Hypothalamus (tissue), 51 donors: ENCODE results near the gene CDS2.

Experiments used
- DNase-seq, 51 donors: peaks; one replicate each; lab custom pipeline; 2025; lab: John Stamatoyannopoulos, UW

Gene CDS2

DNA sequence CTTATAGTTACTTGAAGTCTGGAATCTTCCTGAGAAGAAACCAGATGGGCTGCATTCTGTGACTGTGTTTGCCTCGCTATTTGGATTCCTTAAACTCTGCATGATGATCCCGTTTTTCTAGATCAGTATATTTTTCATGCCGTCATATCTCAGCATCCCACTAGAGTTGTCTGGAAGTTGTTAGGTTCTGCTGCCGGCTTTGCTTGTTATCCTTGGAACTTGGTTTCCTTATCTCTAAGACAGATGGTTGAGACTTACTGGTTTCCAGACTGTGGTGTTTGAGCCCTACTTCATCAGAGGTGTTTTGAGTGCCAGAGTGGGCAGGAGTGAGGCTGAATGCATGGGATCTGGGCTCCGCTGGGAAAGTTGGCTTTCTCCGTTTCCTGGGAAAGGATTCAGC, 50.3 kb downstream of the CDS2 start:
- DNase-seq, result no peak

GRCh38 chr20:5178046-5178445, 51.2 kb downstream of the CDS2 start:
- DNase-seq, result no peak

DNA sequence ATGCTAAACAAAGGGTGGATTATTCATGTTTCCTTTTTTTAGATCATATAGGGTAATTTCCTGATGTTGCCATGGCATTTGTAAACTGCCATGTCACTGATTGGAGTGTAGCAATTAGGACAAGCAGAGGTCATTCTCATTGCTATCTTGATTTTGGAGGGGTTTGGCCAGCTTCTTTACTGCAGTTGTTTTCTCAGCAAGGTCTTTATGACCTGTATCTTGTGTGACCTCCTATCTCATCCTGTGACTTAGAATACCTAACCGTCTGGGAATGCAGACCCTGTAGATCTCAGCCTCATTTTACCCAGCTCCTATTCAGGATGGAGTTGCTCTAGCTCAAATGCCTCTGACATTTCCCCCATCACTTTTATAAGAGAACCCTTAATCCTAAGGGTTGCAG, 53.6 kb downstream of the CDS2 start:
- no peak for DNase-seq

- no peak for DNase-seq
Measured at GRCh38 chr20:5180933-5181332, 54.1 kb downstream of the CDS2 start.

DNA sequence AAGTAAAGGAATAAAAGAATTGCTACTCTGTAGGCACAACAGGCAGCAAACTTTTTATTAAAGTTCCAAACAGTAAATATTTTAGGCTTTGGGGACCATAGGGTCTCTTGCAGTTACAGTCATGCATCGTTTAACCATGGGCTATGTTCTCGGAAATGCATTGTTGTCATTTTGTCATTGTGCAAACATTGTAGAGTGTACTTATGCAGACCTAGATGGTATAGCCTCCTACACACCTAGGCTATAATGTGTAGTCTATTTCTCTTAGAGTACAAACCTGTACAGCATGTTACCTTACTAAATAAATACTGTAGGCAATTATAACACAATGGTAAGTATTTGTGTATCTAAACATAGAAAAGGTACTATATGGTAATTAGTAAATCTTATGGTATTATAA, 54.7 kb downstream of the CDS2 start:
- no peak for DNase-seq

DNA sequence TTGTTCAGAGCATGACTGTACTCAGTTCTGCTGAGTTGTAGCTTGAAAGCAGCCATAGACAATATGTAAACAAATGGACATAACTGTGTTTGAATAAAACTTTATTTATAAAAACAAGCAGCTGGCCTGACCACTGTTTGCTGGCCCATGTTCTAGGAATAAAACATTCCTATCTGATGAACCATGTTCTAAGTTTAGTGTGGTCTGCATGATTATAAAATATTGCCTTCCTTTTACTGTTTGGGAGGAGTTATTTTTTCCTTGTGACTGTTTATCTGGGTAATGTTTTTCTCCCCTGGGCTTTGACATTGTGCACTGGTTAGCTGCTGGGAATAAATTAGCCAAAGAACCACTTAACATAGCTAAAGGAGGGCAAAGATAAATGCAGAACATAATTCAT, 55.1 kb downstream of the CDS2 start:
- DNase-seq, result no peak

- no peak for DNase-seq
Measured at GRCh38 chr20:5182615-5183254, 55.9 kb downstream of the CDS2 start.

DNA sequence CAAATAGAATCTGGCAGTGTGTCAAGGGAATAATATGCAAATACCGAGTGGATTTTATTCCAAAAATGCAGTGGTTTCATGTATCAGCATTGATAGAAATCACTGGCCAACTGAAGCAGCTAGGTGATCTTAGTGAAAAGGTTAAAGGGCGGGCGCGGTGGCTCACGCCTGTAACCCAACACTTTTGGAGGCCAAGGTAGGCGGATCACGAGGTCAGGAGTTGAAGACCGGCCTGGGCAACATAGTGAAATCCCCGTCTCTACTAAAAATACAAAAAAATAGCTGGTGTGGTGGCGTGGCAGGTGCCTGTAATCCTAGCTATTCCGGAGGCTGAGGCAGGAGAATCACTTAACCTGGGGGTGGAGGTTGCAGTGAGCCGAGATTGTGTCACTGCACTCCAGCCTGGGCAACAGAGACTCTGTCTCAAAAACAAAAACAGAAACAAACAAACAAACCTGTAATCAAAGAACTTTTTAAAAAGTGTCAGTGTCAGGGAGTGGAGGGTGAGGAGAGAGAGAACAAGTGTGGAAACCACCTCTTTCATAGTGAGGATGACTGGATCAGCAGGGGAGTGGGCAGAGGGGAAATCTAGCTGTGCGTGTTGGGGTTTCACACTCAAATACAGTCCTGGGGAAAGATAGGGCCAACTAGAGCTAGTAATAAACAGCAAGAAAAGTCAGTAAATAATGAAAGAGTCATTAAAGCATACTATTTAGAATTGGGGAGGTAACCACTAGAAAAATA, 57.1 kb downstream of the CDS2 start:
- no peak for DNase-seq

GRCh38 chr20:5184684-5185083, 57.9 kb downstream of the CDS2 start:
- no peak for DNase-seq

DNA sequence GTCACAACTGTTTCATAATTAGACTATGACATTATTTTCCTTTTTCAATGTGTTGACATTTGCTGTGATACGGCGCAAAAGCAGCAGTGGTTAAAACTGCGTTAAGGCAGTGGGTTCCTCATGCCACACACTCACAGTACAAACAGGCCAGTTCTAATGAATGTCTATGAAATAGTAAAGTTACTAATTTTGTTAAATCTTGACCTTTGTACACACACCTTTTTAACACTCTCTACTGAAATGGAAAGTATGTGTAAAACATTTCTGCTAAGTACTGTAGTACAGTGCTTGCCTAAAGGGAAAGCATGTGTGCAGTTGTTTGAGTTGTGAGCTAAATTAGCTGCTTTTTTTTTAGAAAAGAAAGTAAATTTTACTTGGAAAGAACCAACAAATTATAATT, 60.3 kb downstream of the CDS2 start:
- DNase-seq, result no peak

GRCh38 chr20:5188736-5189135, 61.9 kb downstream of the CDS2 start:
- no peak for DNase-seq

GRCh38 chr20:5189917-5190316, 63.1 kb downstream of the CDS2 start:
- no peak for DNase-seq

GRCh38 chr20:5190444-5190843, 63.6 kb downstream of the CDS2 start:
- no peak for DNase-seq

GRCh38 chr20:5191829-5192569, 65.2 kb downstream of the CDS2 start:
- peak in 25 of 51 donors; percentile 7 to 86 (median 38) for DNase-seq

DNA sequence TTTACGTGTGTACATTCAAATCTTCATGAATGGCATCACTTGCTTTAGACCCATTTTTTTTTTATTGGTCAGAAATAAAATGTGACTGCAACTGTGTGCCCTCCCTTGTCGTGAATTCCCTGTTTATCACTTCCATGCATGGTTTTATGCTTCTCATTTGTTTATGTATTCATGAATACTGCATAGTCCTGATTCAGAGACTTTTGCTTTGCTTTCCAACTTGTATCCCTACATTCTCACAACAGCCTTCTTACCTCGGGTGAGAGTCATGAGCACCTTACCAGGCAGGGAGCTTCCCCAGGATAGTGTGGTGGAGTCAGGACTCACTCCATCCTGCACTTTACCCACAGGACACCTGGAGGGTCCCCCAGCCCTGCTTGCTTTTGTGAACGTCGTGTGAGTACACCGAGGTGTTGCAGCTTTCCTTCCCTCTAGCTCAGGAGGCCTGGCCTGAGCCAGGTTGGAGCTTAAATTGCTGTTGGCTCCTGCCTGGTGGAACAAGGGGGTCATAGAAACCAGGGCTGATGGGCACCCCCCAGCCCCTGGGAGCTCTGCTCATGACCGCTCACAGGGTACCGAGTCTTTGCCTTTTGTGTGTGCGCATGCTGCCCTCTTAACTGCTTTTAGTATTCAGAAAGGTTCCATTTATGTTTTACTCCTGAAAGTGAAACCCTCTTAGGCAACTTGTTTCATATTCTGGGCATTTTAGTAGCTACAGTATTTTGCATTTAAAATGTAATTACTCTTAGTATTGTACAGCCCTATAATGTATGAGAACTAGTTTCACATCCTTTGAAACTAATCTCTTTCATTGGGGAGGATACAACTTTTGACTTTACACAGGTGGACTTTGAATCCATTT, 66.0 kb downstream of the CDS2 start:
- DNase-seq, result no peak

- DNase-seq, result no peak
Measured at GRCh38 chr20:5195655-5196054, 68.8 kb downstream of the CDS2 start.

DNA sequence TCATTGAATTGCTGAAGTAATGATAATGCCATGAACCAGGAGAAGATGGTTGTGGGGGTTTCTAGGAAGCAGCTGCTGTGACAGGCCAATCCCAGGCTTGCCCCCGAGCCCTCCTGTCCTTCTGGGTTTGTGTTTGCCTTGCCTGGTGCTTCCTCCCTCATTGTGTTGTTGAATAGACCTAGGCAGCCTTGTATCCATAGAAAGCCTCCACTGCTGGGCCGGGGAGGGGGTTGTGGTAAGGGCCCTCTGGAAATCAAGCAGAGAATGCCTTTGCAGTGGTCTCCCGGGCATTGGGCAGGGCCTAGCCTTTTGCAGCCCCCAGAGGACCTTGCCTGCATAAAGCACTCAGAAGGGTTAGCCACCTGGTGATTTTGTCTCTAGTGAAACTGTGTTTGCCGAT, 69.3 kb downstream of the CDS2 start:
- no peak for DNase-seq

DNA sequence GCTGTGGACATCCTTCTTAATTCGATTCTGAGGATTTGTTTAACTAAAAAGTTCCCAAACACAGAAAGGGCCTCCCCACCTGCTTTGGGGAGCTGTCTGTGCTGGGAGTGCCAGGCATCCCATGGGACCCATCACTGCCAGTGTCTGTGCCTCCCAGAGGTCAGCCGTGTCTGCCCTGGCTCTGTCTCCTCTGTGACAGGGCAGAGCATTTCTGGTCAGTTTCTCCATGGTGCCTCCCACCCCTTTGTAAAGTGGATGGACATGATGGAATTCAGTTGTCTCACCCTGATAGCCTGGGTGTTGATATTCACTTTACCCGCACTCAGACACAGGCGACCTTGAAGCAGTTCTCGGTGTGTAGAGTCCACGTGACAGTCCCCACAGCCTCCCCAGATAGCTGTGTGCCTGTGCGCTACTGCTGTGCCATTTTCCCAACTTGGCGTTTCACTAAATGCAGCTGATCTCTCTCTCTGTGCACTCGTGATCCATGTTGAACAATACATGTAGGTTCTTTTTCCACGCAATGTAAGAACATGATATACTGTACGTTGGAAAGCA, 70.5 kb downstream of the CDS2 start:
- no peak for DNase-seq

- DNase-seq, result no peak
Measured at GRCh38 chr20:5197847-5198650, 71.2 kb downstream of the CDS2 start.

DNA sequence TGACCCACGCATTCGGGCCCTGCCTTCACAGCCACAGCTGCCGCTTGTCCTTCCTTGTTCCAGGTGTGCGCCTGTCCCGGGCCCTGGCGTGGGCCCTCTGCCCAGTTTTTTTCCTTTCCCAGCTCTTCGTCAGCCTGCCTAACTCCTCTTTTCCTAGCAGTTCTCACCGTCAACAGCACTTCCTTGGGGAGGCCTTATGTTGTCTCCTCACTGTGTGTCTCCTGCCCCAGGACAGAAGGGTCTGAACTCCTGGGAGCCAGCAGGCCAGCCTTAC, 71.8 kb downstream of the CDS2 start:
- DNase-seq, result no peak
